GM19043 (cell line): ENCODE data around the gene SPON1.
"Not testable (repeated sequence)": the region's sequence is repeated elsewhere in the genome, so short reads cannot be mapped to it uniquely, and the experiment has no call there.

Experiments
- ATAC-seq: cut with Tn5 transposase; IDR thresholded peaks from one replicate; pipeline ENCODE4 v1.9.1; 2021; ENCODE audit warnings: low read depth; ENCODE audit not compliant: unreplicated experiment

Gene SPON1

DNA sequence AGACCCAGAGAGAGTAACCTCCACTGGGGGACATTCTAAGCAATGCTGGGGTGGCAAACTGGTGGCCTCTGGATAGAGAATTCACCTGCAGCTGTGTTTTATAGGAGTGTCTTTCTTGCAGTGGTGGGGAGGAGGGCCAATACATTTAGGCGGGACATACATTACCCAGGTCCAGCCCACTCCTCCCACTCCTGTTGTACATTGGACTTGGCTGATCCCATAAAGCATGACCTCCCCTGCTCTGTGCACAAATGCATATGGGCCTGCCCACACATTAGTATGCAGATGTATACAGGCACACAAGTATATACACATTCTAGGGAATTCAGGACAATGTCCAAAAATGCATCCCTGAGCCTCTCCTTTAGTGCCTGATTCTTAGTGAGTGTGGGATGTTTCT is 297.4 kb downstream of the SPON1 start:
- ATAC-seq = no peak

DNA sequence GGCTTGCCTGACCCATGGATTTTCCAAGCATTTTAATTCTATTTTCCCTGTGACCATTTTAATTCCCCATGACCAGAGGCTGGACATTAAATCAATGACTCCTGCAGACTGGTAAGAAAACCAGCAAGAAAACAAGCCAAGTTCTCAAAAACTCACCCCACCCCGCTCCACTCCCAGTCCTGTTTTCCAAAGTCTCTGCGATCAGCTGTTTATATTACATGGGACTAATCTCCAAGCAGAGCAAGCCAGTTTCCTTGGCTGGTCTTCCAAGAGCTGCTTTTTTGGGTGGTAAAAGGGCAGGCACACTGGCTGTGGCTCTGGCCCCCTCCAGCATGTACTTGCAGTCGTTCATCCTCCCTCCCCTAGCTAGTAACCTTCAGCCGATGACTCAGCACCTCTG is 298.5 kb downstream of the SPON1 start:
- no peak for ATAC-seq

- ATAC-seq = no peak
These were observed 299.8 kb downstream of the SPON1 start for GRCh38 chr11:14262271-14262846.

GRCh38 chr11:14264966-14265365 is 302.4 kb downstream of the SPON1 start:
- ATAC-seq = no peak

GRCh38 chr11:14266622-14267021 is 304.1 kb downstream of the SPON1 start:
- ATAC-seq = no peak

- no peak for ATAC-seq
These were observed 305.5 kb downstream of the SPON1 start for GRCh38 chr11:14267861-14268635.

DNA sequence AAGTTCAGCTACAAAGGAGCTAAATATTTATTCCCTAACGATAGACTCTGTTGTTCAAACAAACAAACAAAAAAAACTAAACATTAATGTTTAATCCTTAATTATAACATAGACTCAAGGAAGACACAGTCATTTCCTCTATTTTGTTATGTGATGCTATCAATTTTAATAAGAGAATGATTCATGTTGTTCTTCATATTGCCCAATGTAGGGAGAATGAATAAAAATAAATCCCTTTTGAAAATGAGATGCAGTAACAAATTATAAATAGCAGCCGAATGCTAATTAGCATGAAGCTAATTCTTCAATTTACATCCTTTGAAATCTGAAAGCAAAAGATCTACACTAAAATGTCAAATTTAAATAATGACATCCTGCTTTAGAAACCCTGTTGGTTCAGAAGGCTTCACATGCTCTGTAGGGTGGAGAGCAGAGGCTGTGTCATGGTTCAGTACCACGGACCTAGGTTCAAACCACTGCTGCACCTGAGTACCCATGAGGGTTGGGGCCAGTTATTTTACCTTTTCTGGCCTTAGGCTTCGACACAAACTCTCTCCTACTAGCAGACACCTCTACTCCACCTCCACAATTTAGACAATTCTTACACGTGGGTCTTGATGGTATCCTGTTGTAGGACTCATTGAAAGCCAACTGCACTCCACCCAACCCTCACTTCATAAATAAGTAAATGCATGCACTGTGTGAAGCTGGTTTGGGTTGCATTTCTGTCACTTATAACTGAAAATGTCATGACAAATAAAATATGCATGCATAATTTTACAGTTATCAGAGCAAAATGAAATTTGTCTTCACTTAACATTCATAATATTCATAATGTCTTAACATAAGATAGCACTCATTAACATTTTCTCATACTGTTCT is 307.4 kb downstream of the SPON1 start:
- ATAC-seq = peak; percentile 47

DNA sequence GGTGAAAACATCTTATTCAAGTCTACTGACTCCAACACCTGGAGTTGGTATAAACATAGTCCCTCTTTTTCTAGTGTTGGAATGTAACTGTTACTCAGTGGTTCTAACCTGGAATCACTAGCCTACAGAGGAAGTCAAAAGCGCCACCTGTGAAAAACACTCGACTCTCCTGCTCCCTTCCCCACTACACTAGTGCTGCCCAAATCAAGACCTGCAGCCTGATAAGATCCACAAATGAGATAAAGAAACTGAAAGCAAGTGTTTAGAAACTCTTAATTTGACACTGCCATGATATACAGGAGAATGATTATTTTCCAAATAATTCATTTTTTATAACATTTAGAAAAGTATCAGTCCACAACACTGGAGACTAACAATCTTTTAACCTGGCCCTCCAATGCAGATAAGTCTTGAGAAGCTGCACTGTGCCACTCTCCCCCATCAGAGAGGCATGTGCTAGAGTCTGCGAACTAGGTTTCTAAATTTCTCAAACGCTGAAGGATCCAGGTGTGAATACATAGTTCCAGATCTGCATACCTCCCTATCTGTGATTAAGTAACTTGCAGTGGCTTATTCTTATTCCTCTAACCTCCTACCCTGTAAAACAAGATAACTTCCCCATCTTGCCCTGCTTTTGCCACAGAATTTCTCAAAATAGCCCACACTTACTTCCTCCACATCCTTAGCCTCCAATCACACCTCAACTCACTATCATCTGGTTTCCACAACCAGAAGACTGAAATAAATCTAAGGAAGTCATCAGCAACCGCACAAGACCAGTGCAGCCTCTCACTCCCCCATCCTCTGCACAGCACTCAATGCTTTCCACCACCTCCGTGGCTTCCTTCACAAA is 308.4 kb downstream of the SPON1 start:
- ATAC-seq = peak; percentile 56

- ATAC-seq = no peak
These were observed 311.4 kb downstream of the SPON1 start for GRCh38 chr11:14273895-14274294.

DNA sequence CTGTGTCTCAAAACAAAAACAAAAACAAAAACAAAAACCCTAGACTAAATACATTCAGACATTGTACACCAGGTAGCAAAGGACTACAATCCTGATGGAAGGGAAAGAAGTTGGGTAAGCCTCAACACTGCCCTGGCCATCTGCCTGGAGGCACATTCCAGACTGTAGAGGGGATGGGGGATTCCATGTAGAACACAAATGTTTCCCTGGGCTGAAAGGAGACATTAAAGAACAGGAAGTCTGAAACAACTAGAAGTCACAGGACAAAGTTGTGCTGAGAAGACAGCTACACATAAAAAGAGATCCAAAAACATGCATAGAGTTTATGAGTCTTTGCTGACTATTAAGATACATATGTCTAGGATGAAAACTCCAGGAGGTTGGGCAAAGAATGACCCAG is 312.6 kb downstream of the SPON1 start:
- no peak for ATAC-seq

GRCh38 chr11:14278869-14279268 is 316.3 kb downstream of the SPON1 start:
- ATAC-seq = not testable (repeated sequence)

- no peak for ATAC-seq
These were observed 325.8 kb downstream of the SPON1 start for GRCh38 chr11:14288189-14288935.

GRCh38 chr11:14290422-14290821 is 327.9 kb downstream of the SPON1 start:
- ATAC-seq = no peak

GRCh38 chr11:14299921-14300320 is 337.4 kb downstream of the SPON1 start:
- no peak for ATAC-seq

DNA sequence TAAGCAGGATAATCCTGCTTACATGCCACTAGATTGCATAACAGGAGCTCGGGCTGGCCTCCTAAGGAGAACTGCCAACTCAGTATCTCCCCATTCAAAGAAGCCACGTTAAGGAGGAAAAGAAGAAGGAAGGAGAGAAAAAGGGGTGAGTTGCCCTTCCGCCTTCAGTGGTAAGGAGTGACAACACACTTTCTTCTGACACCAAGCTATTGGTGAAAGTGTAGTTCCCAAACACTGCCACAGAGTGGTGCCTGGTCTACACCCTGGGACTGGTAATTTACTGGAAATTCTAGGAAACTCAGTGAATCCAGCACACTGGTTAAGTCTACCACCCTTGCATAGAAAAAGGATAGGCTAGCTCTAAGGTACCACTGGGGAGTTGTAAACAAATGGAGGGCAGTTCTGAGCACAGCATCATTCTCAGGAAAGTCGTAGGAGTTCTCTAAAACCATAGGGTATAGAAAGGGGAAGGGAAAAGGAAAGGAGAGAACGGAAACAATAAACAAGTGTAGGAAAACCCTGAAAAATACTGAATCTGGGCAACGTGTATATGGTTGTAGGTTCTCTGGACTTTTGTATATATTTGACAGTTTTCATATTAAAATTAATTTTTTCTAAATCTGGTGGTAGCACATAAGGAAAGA is 338.3 kb downstream of the SPON1 start:
- peak; percentile 67 for ATAC-seq

GRCh38 chr11:14304601-14305000 is 342.1 kb downstream of the SPON1 start:
- ATAC-seq = no peak

DNA sequence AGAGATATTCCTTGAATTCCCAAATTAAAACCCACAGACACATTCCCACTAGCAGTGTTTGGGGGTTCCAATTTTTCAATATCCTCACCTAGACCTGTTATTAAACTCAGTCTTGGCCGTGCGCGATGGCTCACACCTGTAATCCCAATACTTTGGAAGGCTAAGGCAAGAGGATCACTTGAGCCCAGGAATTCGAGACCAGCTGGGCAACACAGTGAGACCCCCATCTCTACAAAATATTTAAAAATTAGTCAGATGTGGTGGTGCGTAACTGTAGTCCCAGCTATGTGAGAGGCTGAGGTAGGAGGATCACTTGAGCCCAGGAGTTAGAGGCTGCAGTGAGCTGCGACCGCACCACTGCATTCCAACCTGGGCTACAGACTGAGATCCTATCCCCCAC is 343.1 kb downstream of the SPON1 start:
- no peak for ATAC-seq

GRCh38 chr11:14306481-14306880 is 344.0 kb downstream of the SPON1 start:
- ATAC-seq = no peak
